HepG2 (cell line): ENCODE results near the gene SAMD4A. TPM values are rescaled to one million over a fixed set of nuclear protein-coding genes. Genes with fewer than 3 reads are reported as not detected.

ENCODE experiments used
- AGO2 ChIP-seq: fragments of 200-400 bp; formaldehyde crosslinking; optimal IDR thresholded peaks from 2 replicates; pipeline ENCODE3; 2017; ENCODE audit warnings: mild to moderate bottlenecking, low read depth, low read length, moderate library complexity
- CEBPB ChIP-seq: IDR thresholded peaks from 2 replicates; pipeline ENCODE4 v1.6.1; 2011; ENCODE audit warnings: low read depth, low read length, improper control_type of control experiment, borderline replicate concordance
- ISL2 ChIP-seq: sonication (generic); formaldehyde crosslinking; IDR thresholded peaks from 2 replicates; pipeline ENCODE4 v1.5.0; 2020; ENCODE audit warnings: missing genetic modification reagents
- MIXL1 ChIP-seq: IDR thresholded peaks from 2 replicates; pipeline ENCODE4 v1.6.1; 2016
- SIX4 ChIP-seq: sonication (generic); formaldehyde crosslinking; IDR thresholded peaks from 2 replicates; pipeline ENCODE4 v1.4.0; 2020; ENCODE audit warnings: missing genetic modification reagents
- THYN1 ChIP-seq: sonication (generic); formaldehyde crosslinking; IDR thresholded peaks from 2 replicates; pipeline ENCODE4 v1.8.1; 2023; ENCODE audit warnings: low read depth, mild to moderate bottlenecking, moderate library complexity, missing genetic modification reagents, borderline replicate concordance
- ZNF605 ChIP-seq: sonication (generic); formaldehyde crosslinking; IDR thresholded peaks from 2 replicates; pipeline ENCODE4 v1.8.0; 2022; ENCODE audit warnings: mild to moderate bottlenecking, missing genetic modification reagents
- ZNF713 ChIP-seq: sonication (generic); formaldehyde crosslinking; IDR thresholded peaks from 2 replicates; pipeline ENCODE4 v1.4.0; 2020; ENCODE audit warnings: mild to moderate bottlenecking, missing genetic modification reagents
- ZNF737 ChIP-seq: sonication (generic); formaldehyde crosslinking; IDR thresholded peaks from 2 replicates; pipeline ENCODE4 v1.5.0; 2020; ENCODE audit warnings: missing genetic modification reagents, mild to moderate bottlenecking, borderline replicate concordance
- polyA plus RNA-seq, 8 experiments: library from polyadenylated mRNA; depleted of rRNA in 3 of 8; stranded (reverse) in 7 of 8; unstranded in 1 of 8; fragments of >200 nt; fragmentation: Illumina TruSeq in 4 of 8; extraction: Trizol in 4 of 8; gene quantifications; 2 replicates each; pipeline versions ENCODE4 v1.2.1 to v1.2.3, GENCODE V29; 2011 to 2016; ENCODE audit warnings: low read depth in 4 of 8, missing spikeins in 1 of 8, mixed read lengths in 1 of 8; ENCODE audit not compliant: insufficient read depth in 1 of 8
- total RNA-seq, 5 experiments: library from RNA; depleted of rRNA; stranded (reverse); fragments of >200 nt; fragmentation: Illumina TruSeq; extraction: Trizol; gene quantifications; 2 replicates each; pipeline ENCODE4 v1.2.3, GENCODE V29; 2016; ENCODE audit warnings: low read depth in 1 of 5
- TF ChIP-seq, protein P1 (sequence below): sonication (generic); formaldehyde crosslinking; conservative IDR thresholded peaks from 2 replicates; pipeline ENCODE4 v1.8.0; 2022; ENCODE audit warnings: missing genetic modification reagents
- TF ChIP-seq, protein P2 (sequence below): sonication (generic); formaldehyde crosslinking; IDR thresholded peaks from 2 replicates; pipeline ENCODE4 v1.8.0; 2022; ENCODE audit warnings: mild to moderate bottlenecking, missing genetic modification reagents
- TF ChIP-seq, protein P3 (sequence below): sonication (generic); formaldehyde crosslinking; IDR thresholded peaks from 2 replicates; pipeline ENCODE4 v1.4.0; 2020; ENCODE audit warnings: missing genetic modification reagents, borderline replicate concordance
- TF ChIP-seq, protein P4 (sequence below): sonication (generic); formaldehyde crosslinking; IDR thresholded peaks from 2 replicates; pipeline ENCODE4 v1.4.0; 2020; ENCODE audit warnings: missing genetic modification reagents, low read depth, mild to moderate bottlenecking, borderline replicate concordance
- TF ChIP-seq, protein P5 (sequence below): sonication (generic); formaldehyde crosslinking; IDR thresholded peaks from 2 replicates; pipeline ENCODE4 v1.9.0; 2021; ENCODE audit warnings: mild to moderate bottlenecking, missing genetic modification reagents

The SAMD4A gene
- total and polyA plus RNA-seq, 2 of the 13 experiments (the other 11 are each of a cell fraction or from before 2014, with no cell fraction given) = 11.8 to 13.0 TPM

GRCh38 chr14:54839701-54840119, 272.8 kb downstream of the SAMD4A start (continued):
- no peak for TF ChIP-seq AGO2
- TF ChIP-seq, protein P1, sequence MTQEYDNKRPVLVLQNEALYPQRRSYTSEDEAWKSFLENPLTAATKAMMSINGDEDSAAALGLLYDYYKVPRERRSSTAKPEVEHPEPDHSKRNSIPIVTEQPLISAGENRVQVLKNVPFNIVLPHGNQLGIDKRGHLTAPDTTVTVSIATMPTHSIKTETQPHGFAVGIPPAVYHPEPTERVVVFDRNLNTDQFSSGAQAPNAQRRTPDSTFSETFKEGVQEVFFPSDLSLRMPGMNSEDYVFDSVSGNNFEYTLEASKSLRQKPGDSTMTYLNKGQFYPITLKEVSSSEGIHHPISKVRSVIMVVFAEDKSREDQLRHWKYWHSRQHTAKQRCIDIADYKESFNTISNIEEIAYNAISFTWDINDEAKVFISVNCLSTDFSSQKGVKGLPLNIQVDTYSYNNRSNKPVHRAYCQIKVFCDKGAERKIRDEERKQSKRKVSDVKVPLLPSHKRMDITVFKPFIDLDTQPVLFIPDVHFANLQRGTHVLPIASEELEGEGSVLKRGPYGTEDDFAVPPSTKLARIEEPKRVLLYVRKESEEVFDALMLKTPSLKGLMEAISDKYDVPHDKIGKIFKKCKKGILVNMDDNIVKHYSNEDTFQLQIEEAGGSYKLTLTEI (CRISPR knock-in tag) = no peak
- TF ChIP-seq, protein P2, sequence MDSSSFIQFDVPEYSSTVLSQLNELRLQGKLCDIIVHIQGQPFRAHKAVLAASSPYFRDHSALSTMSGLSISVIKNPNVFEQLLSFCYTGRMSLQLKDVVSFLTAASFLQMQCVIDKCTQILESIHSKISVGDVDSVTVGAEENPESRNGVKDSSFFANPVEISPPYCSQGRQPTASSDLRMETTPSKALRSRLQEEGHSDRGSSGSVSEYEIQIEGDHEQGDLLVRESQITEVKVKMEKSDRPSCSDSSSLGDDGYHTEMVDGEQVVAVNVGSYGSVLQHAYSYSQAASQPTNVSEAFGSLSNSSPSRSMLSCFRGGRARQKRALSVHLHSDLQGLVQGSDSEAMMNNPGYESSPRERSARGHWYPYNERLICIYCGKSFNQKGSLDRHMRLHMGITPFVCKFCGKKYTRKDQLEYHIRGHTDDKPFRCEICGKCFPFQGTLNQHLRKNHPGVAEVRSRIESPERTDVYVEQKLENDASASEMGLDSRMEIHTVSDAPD (CRISPR knock-in tag) = peak; percentile 73
- TF ChIP-seq CEBPB = peak; percentile 92
- no peak for TF ChIP-seq ZNF713 (CRISPR knock-in tag)
- TF ChIP-seq, protein P3, sequence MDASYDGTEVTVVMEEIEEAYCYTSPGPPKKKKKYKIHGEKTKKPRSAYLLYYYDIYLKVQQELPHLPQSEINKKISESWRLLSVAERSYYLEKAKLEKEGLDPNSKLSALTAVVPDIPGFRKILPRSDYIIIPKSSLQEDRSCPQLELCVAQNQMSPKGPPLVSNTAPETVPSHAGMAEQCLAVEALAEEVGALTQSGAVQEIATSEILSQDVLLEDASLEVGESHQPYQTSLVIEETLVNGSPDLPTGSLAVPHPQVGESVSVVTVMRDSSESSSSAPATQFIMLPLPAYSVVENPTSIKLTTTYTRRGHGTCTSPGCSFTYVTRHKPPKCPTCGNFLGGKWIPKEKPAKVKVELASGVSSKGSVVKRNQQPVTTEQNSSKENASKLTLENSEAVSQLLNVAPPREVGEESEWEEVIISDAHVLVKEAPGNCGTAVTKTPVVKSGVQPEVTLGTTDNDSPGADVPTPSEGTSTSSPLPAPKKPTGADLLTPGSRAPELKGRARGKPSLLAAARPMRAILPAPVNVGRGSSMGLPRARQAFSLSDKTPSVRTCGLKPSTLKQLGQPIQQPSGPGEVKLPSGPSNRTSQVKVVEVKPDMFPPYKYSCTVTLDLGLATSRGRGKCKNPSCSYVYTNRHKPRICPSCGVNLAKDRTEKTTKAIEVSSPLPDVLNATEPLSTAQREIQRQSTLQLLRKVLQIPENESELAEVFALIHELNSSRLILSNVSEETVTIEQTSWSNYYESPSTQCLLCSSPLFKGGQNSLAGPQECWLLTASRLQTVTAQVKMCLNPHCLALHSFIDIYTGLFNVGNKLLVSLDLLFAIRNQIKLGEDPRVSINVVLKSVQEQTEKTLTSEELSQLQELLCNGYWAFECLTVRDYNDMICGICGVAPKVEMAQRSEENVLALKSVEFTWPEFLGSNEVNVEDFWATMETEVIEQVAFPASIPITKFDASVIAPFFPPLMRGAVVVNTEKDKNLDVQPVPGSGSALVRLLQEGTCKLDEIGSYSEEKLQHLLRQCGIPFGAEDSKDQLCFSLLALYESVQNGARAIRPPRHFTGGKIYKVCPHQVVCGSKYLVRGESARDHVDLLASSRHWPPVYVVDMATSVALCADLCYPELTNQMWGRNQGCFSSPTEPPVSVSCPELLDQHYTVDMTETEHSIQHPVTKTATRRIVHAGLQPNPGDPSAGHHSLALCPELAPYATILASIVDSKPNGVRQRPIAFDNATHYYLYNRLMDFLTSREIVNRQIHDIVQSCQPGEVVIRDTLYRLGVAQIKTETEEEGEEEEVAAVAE (CRISPR knock-in tag) = no peak
- no peak for TF ChIP-seq ZNF605 (CRISPR knock-in tag)
- peak; percentile 58; the same call in 1 of the 2 replicates for TF ChIP-seq MIXL1 (CRISPR knock-in tag)
- peak; percentile 73 for TF ChIP-seq SIX4
- TF ChIP-seq, protein P4, sequence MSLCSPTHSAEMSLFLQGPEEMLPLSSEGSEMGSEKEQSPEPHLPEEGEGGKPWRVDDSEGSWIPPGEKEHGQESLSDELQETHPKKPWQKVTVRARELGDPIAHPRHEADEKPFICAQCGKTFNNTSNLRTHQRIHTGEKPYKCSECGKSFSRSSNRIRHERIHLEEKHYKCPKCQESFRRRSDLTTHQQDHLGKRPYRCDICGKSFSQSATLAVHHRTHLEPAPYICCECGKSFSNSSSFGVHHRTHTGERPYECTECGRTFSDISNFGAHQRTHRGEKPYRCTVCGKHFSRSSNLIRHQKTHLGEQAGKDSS (CRISPR knock-in tag) = peak; percentile 64; the same call in 1 of the 2 replicates
- TF ChIP-seq, protein P5, sequence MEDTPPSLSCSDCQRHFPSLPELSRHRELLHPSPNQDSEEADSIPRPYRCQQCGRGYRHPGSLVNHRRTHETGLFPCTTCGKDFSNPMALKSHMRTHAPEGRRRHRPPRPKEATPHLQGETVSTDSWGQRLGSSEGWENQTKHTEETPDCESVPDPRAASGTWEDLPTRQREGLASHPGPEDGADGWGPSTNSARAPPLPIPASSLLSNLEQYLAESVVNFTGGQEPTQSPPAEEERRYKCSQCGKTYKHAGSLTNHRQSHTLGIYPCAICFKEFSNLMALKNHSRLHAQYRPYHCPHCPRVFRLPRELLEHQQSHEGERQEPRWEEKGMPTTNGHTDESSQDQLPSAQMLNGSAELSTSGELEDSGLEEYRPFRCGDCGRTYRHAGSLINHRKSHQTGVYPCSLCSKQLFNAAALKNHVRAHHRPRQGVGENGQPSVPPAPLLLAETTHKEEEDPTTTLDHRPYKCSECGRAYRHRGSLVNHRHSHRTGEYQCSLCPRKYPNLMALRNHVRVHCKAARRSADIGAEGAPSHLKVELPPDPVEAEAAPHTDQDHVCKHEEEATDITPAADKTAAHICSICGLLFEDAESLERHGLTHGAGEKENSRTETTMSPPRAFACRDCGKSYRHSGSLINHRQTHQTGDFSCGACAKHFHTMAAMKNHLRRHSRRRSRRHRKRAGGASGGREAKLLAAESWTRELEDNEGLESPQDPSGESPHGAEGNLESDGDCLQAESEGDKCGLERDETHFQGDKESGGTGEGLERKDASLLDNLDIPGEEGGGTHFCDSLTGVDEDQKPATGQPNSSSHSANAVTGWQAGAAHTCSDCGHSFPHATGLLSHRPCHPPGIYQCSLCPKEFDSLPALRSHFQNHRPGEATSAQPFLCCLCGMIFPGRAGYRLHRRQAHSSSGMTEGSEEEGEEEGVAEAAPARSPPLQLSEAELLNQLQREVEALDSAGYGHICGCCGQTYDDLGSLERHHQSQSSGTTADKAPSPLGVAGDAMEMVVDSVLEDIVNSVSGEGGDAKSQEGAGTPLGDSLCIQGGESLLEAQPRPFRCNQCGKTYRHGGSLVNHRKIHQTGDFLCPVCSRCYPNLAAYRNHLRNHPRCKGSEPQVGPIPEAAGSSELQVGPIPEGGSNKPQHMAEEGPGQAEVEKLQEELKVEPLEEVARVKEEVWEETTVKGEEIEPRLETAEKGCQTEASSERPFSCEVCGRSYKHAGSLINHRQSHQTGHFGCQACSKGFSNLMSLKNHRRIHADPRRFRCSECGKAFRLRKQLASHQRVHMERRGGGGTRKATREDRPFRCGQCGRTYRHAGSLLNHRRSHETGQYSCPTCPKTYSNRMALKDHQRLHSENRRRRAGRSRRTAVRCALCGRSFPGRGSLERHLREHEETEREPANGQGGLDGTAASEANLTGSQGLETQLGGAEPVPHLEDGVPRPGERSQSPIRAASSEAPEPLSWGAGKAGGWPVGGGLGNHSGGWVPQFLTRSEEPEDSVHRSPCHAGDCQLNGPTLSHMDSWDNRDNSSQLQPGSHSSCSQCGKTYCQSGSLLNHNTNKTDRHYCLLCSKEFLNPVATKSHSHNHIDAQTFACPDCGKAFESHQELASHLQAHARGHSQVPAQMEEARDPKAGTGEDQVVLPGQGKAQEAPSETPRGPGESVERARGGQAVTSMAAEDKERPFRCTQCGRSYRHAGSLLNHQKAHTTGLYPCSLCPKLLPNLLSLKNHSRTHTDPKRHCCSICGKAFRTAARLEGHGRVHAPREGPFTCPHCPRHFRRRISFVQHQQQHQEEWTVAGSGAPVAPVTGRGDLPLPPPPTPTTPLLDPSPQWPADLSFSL = peak; percentile 87
- TF ChIP-seq ZNF737 = no peak
- no peak for TF ChIP-seq THYN1 (CRISPR knock-in tag)
- peak; percentile 74; the same call in 1 of the 2 replicates for TF ChIP-seq ISL2 (CRISPR knock-in tag)
